ENCODE results near the gene NT5DC1. TPM values are rescaled to one million over a fixed set of nuclear protein-coding genes. Genes with fewer than 3 reads are reported as not detected.

The NT5DC1 gene
- total RNA-seq, 2 experiments from 2014 or later: 48.3 to 49.4 TPM

DNA sequence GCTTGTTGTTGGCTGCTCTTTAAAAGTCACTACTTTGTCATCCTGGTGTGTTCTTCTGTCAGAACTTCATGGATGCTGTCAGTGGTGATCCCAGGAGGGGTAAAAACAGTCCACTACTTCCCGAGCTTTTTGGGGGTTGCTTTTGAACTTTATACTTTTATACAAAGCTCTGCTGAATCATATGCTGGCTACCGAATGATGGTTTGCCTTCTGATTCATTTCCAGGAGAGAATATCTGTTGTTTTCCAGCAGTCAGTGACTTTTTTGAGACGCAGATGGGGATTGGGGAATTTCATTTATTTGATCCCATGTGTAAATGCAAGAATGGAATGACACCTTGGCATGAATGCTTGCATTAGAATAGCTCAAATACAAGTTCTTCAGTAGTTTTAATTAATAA is 58.0 kb downstream of the NT5DC1 start:
- ChIA-PET CTCF (interaction anchor here (0.7 kb wide), 1 partner anchor 42 kb away, joined by 3 read pairs; no protein-coding TSS in a partner anchor), POLR2A (interaction anchor here (0.5 kb wide), 1 partner anchor 590 kb away, joined by 3 read pairs; no protein-coding TSS in a partner anchor)
- no peak overlapping the region for H3K27ac Mint-ChIP-seq

DNA sequence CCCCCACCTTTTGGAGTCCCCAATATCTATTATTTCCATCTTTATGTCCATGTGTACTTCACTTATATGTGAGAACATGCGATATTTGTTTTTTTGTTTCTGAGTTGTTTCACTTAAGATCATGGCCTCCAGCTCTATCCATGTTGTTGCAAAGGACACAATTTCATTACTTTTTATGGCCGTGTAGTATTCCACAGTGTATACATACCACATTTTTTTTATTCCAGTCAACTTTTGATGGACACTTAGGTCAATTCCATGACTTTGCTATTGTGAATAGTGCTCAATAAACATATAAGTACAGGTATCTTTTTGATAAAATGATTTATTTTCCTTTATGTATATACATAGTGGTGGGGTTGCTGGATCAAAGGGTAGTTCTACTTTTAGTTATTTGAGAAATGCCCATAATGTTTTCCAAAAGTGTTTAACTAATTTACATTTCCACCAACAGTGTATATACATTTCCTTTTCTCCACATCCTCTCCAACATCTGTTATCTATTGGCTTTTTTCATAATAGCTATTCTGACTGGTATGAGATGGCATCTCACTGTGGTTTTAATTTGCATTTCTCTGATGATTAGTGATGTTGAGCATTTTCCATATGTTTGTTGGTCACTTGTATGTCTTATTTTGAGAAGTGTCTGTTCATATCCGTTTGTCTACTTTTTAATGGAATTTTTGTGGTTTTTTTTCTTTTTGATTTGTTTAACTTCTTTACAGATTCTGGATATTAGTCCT is 59.3 kb downstream of the NT5DC1 start:
- Mint-ChIP-seq H3K27ac (no peak overlapping the region), H3K9me3 (peaks cover 9% of the 10 kb centered on the region), H3K4me1 (no peaks in the 10 kb centered on the region), H3K36me3 (ENCODE audit: low read depth) (peaks cover 13% of the 10 kb centered on the region), H3K4me3 (no peak overlapping the region), H3K27me3 (no peaks in the 10 kb centered on the region)
- DNase-seq: no peak
- CTCF ChIA-PET: no interaction called here
- POLR2A ChIA-PET: no interaction called here

More for the DNA sequence above, 58.0 kb downstream of the NT5DC1 start:
- H3K27me3 Mint-ChIP-seq: no peaks in the 10 kb centered on the region
- no peak for DNase-seq
- peaks cover 10% of the 10 kb centered on the region for H3K36me3 Mint-ChIP-seq (ENCODE audit: low read depth)
- H3K4me1 Mint-ChIP-seq: no peaks in the 10 kb centered on the region
- no peak overlapping the region for H3K4me3 Mint-ChIP-seq
- H3K9me3 Mint-ChIP-seq: peaks cover 9% of the 10 kb centered on the region

DNA sequence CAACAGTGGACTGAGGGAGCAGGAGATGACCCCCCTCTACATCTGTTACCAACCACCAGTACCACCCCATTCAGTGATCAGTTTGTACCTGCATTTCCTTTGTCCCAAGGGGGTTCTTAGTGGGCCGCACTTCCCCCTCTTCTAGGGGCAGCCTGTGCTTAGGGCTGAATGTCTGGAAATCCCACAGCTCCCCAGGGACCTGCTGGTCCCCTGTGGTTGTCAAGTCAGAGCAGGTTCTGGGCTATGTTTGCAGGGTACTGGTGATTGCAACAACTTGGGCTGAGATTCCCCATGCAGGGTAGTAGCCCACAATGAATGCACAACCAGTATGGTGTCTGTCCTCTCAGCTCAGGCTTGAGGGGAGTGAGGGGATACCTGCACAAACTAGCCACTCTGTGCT is 64.9 kb downstream of the NT5DC1 start:
- ChIA-PET CTCF (no interaction called here), POLR2A (no interaction called here)
- H3K27me3 Mint-ChIP-seq: no peaks in the 10 kb centered on the region
- no peak for DNase-seq
- H3K9me3 Mint-ChIP-seq: peaks cover 10% of the 10 kb centered on the region
- H3K36me3 Mint-ChIP-seq (ENCODE audit: low read depth): peaks cover 19% of the 10 kb centered on the region
- H3K27ac Mint-ChIP-seq: no peak overlapping the region
- no peaks in the 10 kb centered on the region for H3K4me1 Mint-ChIP-seq
- H3K4me3 Mint-ChIP-seq: no peak overlapping the region

- H3K36me3 Mint-ChIP-seq (ENCODE audit: low read depth): peaks cover 19% of the 10 kb centered on the region
- ChIA-PET POLR2A (no interaction called here), CTCF (no interaction called here)
- H3K9me3 Mint-ChIP-seq: peaks cover 10% of the 10 kb centered on the region
- H3K27ac Mint-ChIP-seq: no peak overlapping the region
- no peaks in the 10 kb centered on the region for H3K27me3 Mint-ChIP-seq
- no peaks in the 10 kb centered on the region for H3K4me1 Mint-ChIP-seq
- DNase-seq: no peak
- no peak overlapping the region for H3K4me3 Mint-ChIP-seq
Measured at GRCh38 chr6:116166369-116166768, 65.7 kb downstream of the NT5DC1 start.

- Mint-ChIP-seq H3K4me1 (no peaks in the 10 kb centered on the region), H3K4me3 (no peak overlapping the region), H3K27me3 (no peaks in the 10 kb centered on the region), H3K36me3 (ENCODE audit: low read depth) (peaks cover 17% of the 10 kb centered on the region), H3K9me3 (peaks cover 8% of the 10 kb centered on the region), H3K27ac (no peak overlapping the region)
- CTCF ChIA-PET: interaction anchor here (0.6 kb wide), 1 partner anchor 158 kb away, joined by 3 read pairs; no protein-coding TSS in a partner anchor
- POLR2A ChIA-PET: no interaction called here
- DNase-seq: no peak
Measured at GRCh38 chr6:116168148-116168547, 67.5 kb downstream of the NT5DC1 start.

DNA sequence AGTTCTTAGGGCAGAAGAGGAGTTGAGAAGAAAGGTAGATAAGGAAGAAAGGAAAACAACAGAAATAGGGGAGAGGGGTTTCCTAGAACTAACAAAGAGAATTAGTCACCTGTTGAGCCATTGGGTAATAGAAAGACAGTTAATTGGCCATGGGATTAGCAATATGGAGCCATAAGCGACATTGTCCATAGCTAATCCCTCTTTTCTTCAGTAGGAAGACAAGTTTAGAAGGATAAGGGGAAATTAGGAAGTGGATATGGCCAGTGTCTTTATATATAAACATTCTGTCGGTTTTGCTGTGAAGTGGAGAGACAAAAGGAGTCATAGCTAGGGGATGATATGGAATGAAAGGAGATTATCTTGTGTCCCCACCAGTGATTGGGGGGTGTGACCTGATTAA is 69.2 kb downstream of the NT5DC1 start:
- H3K9me3 Mint-ChIP-seq: peaks cover 10% of the 10 kb centered on the region
- CTCF ChIA-PET: no interaction called here
- DNase-seq: no peak
- POLR2A ChIA-PET: no interaction called here
- peaks cover 12% of the 10 kb centered on the region for H3K36me3 Mint-ChIP-seq (ENCODE audit: low read depth)
- H3K4me1 Mint-ChIP-seq: no peaks in the 10 kb centered on the region
- no peaks in the 10 kb centered on the region for H3K27me3 Mint-ChIP-seq
- no peak overlapping the region for H3K4me3 Mint-ChIP-seq
- H3K27ac Mint-ChIP-seq: no peak overlapping the region

DNA sequence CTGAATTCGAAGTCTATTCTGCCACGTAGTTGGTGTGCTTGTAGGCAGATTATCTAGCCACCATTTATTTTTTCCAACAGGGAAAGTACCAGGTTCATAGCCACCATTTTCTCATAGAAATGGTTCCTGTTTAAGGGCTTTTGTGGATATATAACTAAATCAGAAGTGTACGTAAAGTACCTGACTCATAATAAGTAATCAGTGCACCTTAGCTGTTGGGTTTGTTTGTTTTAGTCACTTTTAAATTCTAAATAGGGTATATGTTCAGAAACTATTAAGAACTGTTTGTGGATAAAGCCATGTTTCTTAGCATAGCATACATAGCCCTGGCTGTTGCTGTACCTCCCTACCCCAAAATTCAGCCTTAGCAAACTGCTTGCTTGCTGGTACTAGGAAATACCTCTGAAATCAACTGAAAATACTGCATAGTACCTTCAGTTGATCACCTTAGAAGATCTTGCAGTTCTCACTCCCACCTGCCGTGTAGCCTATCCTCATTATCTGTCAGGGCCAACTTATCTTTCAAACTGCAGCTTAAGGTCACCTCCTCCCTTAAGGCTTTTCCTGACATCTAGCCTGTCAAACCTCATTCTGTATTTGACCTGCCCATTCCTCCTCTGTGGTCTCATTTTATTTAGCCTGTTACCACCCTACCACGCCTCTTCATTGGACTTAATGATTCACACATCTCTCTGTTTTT is 69.9 kb downstream of the NT5DC1 start:
- no peaks in the 10 kb centered on the region for H3K4me1 Mint-ChIP-seq
- ChIA-PET POLR2A (no interaction called here), CTCF (no interaction called here)
- H3K9me3 Mint-ChIP-seq: peaks cover 16% of the 10 kb centered on the region
- H3K27ac Mint-ChIP-seq: no peak overlapping the region
- peaks cover 12% of the 10 kb centered on the region for H3K36me3 Mint-ChIP-seq (ENCODE audit: low read depth)
- DNase-seq: no peak
- no peaks in the 10 kb centered on the region for H3K27me3 Mint-ChIP-seq
- H3K4me3 Mint-ChIP-seq: no peak overlapping the region

GRCh38 chr6:116173928-116174327 is 73.3 kb downstream of the NT5DC1 start:
- DNase-seq: no peak
- no peaks in the 10 kb centered on the region for H3K27me3 Mint-ChIP-seq
- H3K27ac Mint-ChIP-seq: no peak overlapping the region
- H3K9me3 Mint-ChIP-seq: peaks cover 16% of the 10 kb centered on the region
- peaks cover 12% of the 10 kb centered on the region for H3K36me3 Mint-ChIP-seq (ENCODE audit: low read depth)
- H3K4me1 Mint-ChIP-seq: no peaks in the 10 kb centered on the region
- CTCF ChIA-PET: no interaction called here
- POLR2A ChIA-PET: no interaction called here
- H3K4me3 Mint-ChIP-seq: no peak overlapping the region

GRCh38 chr6:116175344-116175743 is 74.7 kb downstream of the NT5DC1 start:
- H3K9me3 Mint-ChIP-seq: peaks cover 16% of the 10 kb centered on the region
- CTCF ChIA-PET: no interaction called here
- no peak overlapping the region for H3K27ac Mint-ChIP-seq
- no peaks in the 10 kb centered on the region for H3K27me3 Mint-ChIP-seq
- no peak for DNase-seq
- H3K36me3 Mint-ChIP-seq (ENCODE audit: low read depth): peaks cover 12% of the 10 kb centered on the region
- H3K4me3 Mint-ChIP-seq: no peak overlapping the region
- no peaks in the 10 kb centered on the region for H3K4me1 Mint-ChIP-seq
- POLR2A ChIA-PET: no interaction called here

- POLR2A ChIA-PET: no interaction called here
Measured at GRCh38 chr6:116176596-116176995, 75.9 kb downstream of the NT5DC1 start.

DNA sequence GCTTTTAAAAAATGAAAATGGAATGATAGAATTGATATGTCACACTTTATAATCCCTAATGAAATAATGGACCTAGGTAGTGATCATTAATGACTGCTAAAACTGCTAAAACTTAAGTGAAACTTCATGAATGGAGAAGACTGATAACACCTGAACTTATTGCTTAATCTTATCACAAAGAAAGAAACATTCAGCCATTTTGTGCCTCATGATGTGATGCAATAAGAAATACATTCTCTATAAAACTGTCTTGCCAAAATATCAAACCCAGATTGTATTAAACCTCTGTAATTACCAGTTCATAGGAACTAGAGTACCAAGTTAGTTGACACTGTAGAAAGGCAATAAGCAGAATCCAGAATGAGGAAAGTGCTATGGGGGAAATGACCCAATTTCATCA is 79.7 kb downstream of the NT5DC1 start:
- Mint-ChIP-seq H3K4me3 (no peak overlapping the region), H3K36me3 (ENCODE audit: low read depth) (peaks cover 14% of the 10 kb centered on the region), H3K9me3 (peaks cover 9% of the 10 kb centered on the region), H3K27ac (no peak overlapping the region), H3K4me1 (no peaks in the 10 kb centered on the region), H3K27me3 (no peaks in the 10 kb centered on the region)
- ChIA-PET POLR2A (no interaction called here), CTCF (no interaction called here)
- DNase-seq: no peak

More at GRCh38 chr6:116176596-116176995, 75.9 kb downstream of the NT5DC1 start:
- Mint-ChIP-seq H3K4me3 (no peak overlapping the region), H3K27ac (no peak overlapping the region), H3K27me3 (no peaks in the 10 kb centered on the region), H3K36me3 (ENCODE audit: low read depth) (peaks cover 15% of the 10 kb centered on the region), H3K4me1 (no peaks in the 10 kb centered on the region), H3K9me3 (peaks cover 16% of the 10 kb centered on the region)
- CTCF ChIA-PET: no interaction called here
- DNase-seq: no peak

DNA sequence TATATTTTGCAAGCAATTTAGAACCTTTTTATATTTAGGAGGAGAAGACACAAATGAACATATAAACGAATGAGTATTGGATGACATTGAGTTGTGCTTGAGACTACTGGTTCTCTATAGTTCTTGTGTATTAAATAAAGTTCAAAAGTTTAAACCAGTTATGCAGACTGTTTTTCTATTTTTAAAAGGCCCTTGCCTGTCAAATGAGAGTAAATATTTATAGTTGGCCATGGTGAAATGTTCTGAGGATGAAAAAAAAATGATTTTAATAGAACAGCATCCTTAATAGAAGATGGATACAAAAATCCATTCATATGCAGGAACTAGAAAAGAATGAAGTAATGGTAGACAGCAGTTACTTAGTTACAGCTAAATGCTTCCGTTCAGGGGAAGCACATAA is 88.8 kb downstream of the NT5DC1 start:
- ChIA-PET CTCF (no interaction called here), POLR2A (no interaction called here)
- H3K27ac Mint-ChIP-seq: no peak overlapping the region
- no peaks in the 10 kb centered on the region for H3K27me3 Mint-ChIP-seq
- DNase-seq: no peak
- H3K4me3 Mint-ChIP-seq: no peak overlapping the region
- H3K36me3 Mint-ChIP-seq (ENCODE audit: low read depth): peaks cover 7% of the 10 kb centered on the region
- H3K4me1 Mint-ChIP-seq: no peaks in the 10 kb centered on the region
- H3K9me3 Mint-ChIP-seq: no peaks in the 10 kb centered on the region

GRCh38 chr6:116190550-116190949 is 89.9 kb downstream of the NT5DC1 start:
- Mint-ChIP-seq H3K27me3 (no peaks in the 10 kb centered on the region), H3K27ac (no peak overlapping the region), H3K4me3 (no peak overlapping the region), H3K9me3 (no peaks in the 10 kb centered on the region), H3K36me3 (ENCODE audit: low read depth) (peaks cover 5% of the 10 kb centered on the region), H3K4me1 (no peaks in the 10 kb centered on the region)
- POLR2A ChIA-PET: no interaction called here
- CTCF ChIA-PET: no interaction called here
- no peak for DNase-seq

- Mint-ChIP-seq H3K4me3 (no peak overlapping the region), H3K36me3 (ENCODE audit: low read depth) (no peaks in the 10 kb centered on the region), H3K9me3 (no peaks in the 10 kb centered on the region), H3K27ac (no peak overlapping the region), H3K27me3 (no peaks in the 10 kb centered on the region), H3K4me1 (no peaks in the 10 kb centered on the region)
- POLR2A ChIA-PET: no interaction called here
- no peak for DNase-seq
- CTCF ChIA-PET: no interaction called here
Measured at GRCh38 chr6:116191881-116192280, 91.2 kb downstream of the NT5DC1 start.

Measured in activated CD4-positive, alpha-beta memory T cell treated with anti-CD3 and anti-CD28 coated beads, Interleukin-2, amount 10 ng/mL, durations not matched to agents 7 days and 5 days (primary cell).